Immature natural killer cell (primary cell): ENCODE measurements around the gene GPER1. TPM values are rescaled to one million over a fixed set of nuclear protein-coding genes. Genes with fewer than 3 reads are reported as not detected.

ENCODE experiments used
- DNase-seq, 3 donors: peaks; one replicate each; pipeline ENCODE4 v3.0.0; 2022; ENCODE audit warnings: mixed read lengths in 1 of 3
- H3K27ac Mint-ChIP-seq, 6 donors: one replicate each; pipeline ENCODE4 v1.8.0; 2020; ENCODE audit warnings: mixed read lengths in 6 of 6, mild to moderate bottlenecking in 5 of 6, inconsistent platforms in 4 of 6, moderate library complexity in 3 of 6
- H3K27me3 Mint-ChIP-seq, 3 donors: one replicate each; pipeline ENCODE4 v1.8.0; 2020 to 2021; ENCODE audit warnings: low read depth in 3 of 3, mild to moderate bottlenecking in 3 of 3, mixed read lengths in 3 of 3, moderate library complexity in 3 of 3, inconsistent platforms in 1 of 3
- H3K36me3 Mint-ChIP-seq, 3 donors: one replicate each; pipeline ENCODE4 v1.8.0; 2020; ENCODE audit warnings: mixed read lengths in 3 of 3, inconsistent platforms in 2 of 3, mild to moderate bottlenecking in 2 of 3
- H3K4me1 Mint-ChIP-seq, 2 donors: one replicate each; pipeline ENCODE4 v1.8.0; 2020; ENCODE audit warnings: inconsistent platforms in 2 of 2, mild to moderate bottlenecking in 2 of 2, mixed read lengths in 2 of 2, moderate library complexity in 1 of 2
- H3K4me3 Mint-ChIP-seq, 5 donors: one replicate each; pipeline ENCODE4 v1.8.0; 2020; ENCODE audit warnings: mild to moderate bottlenecking in 5 of 5, mixed read lengths in 5 of 5, inconsistent platforms in 3 of 5, moderate library complexity in 3 of 5
- H3K9me3 Mint-ChIP-seq, 6 donors: one replicate each; pipeline ENCODE4 v1.8.0; 2020; ENCODE audit warnings: mild to moderate bottlenecking in 6 of 6, mixed read lengths in 6 of 6, inconsistent platforms in 4 of 6, moderate library complexity in 3 of 6
- polyA plus RNA-seq, 3 donors: library from polyadenylated mRNA; unstranded; fragments of 300-500 nt; fragmentation: Illumina TruSeq; gene quantifications; one replicate each; pipeline ENCODE4 v1.2.3, GENCODE V29; 2021

The GPER1 gene
- polyA plus RNA-seq, 3 donors from 2014 or later = 0.14 to 0.31 TPM; not detected in 1

- H3K36me3 Mint-ChIP-seq = no peaks in the 10 kb centered on the region
- H3K27me3 Mint-ChIP-seq = peaks cover 0 to 2% (median 0%) of the 10 kb centered on the region in 3 donors
- H3K27ac Mint-ChIP-seq = no peak overlapping the region
- no peak for DNase-seq
- H3K4me1 Mint-ChIP-seq = no peaks in the 10 kb centered on the region
- no peak overlapping the region for H3K4me3 Mint-ChIP-seq
- no peaks in the 10 kb centered on the region for H3K9me3 Mint-ChIP-seq
Measured at GRCh38 chr7:1080252-1080920, 7.5 kb upstream of the GPER1 start.

- Mint-ChIP-seq H3K27ac (no peak overlapping the region), H3K4me3 (no peak overlapping the region), H3K9me3 (no peaks in the 10 kb centered on the region), H3K36me3 (no peaks in the 10 kb centered on the region), H3K4me1 (no peaks in the 10 kb centered on the region), H3K27me3 (peaks cover 0 to 2% (median 0%) of the 10 kb centered on the region in 3 donors)
- DNase-seq = no peak
Measured at GRCh38 chr7:1080921-1081255, 7.0 kb upstream of the GPER1 start.

- no peak for DNase-seq
- Mint-ChIP-seq H3K27ac (no peak overlapping the region), H3K4me3 (no peak overlapping the region), H3K9me3 (no peaks in the 10 kb centered on the region), H3K4me1 (no peaks in the 10 kb centered on the region), H3K27me3 (peaks cover 0 to 2% (median 0%) of the 10 kb centered on the region in 3 donors), H3K36me3 (no peaks in the 10 kb centered on the region)
Measured at GRCh38 chr7:1081336-1081735, 6.6 kb upstream of the GPER1 start.

GRCh38 chr7:1081931-1082401, 5.9 kb upstream of the GPER1 start:
- no peaks in the 10 kb centered on the region for H3K9me3 Mint-ChIP-seq
- no peak for DNase-seq
- peaks cover under 1 to 3% of the 10 kb centered on the region in 2 donors for H3K4me1 Mint-ChIP-seq
- H3K27ac Mint-ChIP-seq = no peak overlapping the region
- no peak overlapping the region for H3K4me3 Mint-ChIP-seq
- no peaks in the 10 kb centered on the region for H3K36me3 Mint-ChIP-seq
- peaks cover 0 to 2% (median 0%) of the 10 kb centered on the region in 3 donors for H3K27me3 Mint-ChIP-seq

GRCh38 chr7:1083729-1084657, 3.9 kb upstream of the GPER1 start:
- Mint-ChIP-seq H3K4me3 (no peak overlapping the region), H3K27ac (no peak overlapping the region)
- DNase-seq = no peak

GRCh38 chr7:1085266-1085665, 2.6 kb upstream of the GPER1 start:
- Mint-ChIP-seq H3K36me3 (no peaks in the 10 kb centered on the region), H3K9me3 (no peaks in the 10 kb centered on the region), H3K4me1 (peaks cover 6 to 10% of the 10 kb centered on the region in 2 donors), H3K27me3 (no peaks in the 10 kb centered on the region), H3K27ac (no peak overlapping the region), H3K4me3 (no peak overlapping the region)
- no peak for DNase-seq

More at GRCh38 chr7:1083729-1084657, 3.9 kb upstream of the GPER1 start:
- no peaks in the 10 kb centered on the region for H3K27me3 Mint-ChIP-seq
- H3K9me3 Mint-ChIP-seq = no peaks in the 10 kb centered on the region
- peaks cover 6 to 10% of the 10 kb centered on the region in 2 donors for H3K4me1 Mint-ChIP-seq
- H3K36me3 Mint-ChIP-seq = no peaks in the 10 kb centered on the region

GRCh38 chr7:1085910-1086421, 1.9 kb upstream of the GPER1 start:
- Mint-ChIP-seq H3K36me3 (no peaks in the 10 kb centered on the region), H3K4me1 (peaks cover 6 to 10% of the 10 kb centered on the region in 2 donors), H3K9me3 (no peaks in the 10 kb centered on the region), H3K27ac (no peak overlapping the region), H3K27me3 (no peaks in the 10 kb centered on the region), H3K4me3 (no peak overlapping the region)
- DNase-seq = no peak

GRCh38 chr7:1086588-1087464, 1.1 kb upstream of the GPER1 start:
- Mint-ChIP-seq H3K36me3 (no peaks in the 10 kb centered on the region), H3K27ac (no peak overlapping the region), H3K9me3 (no peaks in the 10 kb centered on the region), H3K27me3 (peaks cover 0 to 1% (median 0%) of the 10 kb centered on the region in 3 donors), H3K4me3 (peak overlapping the region; percentile 67 to 80 (median 70)), H3K4me1 (peaks cover 6 to 10% of the 10 kb centered on the region in 2 donors)
- DNase-seq = peak; percentile 52 to 64 (median 61)

GRCh38 chr7:1087465-1087814, 473 bp upstream of the GPER1 start:
- Mint-ChIP-seq H3K4me3 (peak overlapping the region in 4 of 5 donors; percentile 67 to 75 (median 69)), H3K27ac (no peak overlapping the region), H3K27me3 (peaks cover 0 to 1% (median 0%) of the 10 kb centered on the region in 3 donors), H3K4me1 (peaks cover 6 to 10% of the 10 kb centered on the region in 2 donors), H3K9me3 (no peaks in the 10 kb centered on the region), H3K36me3 (no peaks in the 10 kb centered on the region)
- DNase-seq = no peak

- no peak overlapping the region for H3K4me3 Mint-ChIP-seq
- H3K9me3 Mint-ChIP-seq = no peaks in the 10 kb centered on the region
- H3K4me1 Mint-ChIP-seq = peaks cover 6 to 10% of the 10 kb centered on the region in 2 donors
- peaks cover 0 to 3% (median 0%) of the 10 kb centered on the region in 3 donors for H3K27me3 Mint-ChIP-seq
- H3K36me3 Mint-ChIP-seq = no peaks in the 10 kb centered on the region
- no peak for DNase-seq
- no peak overlapping the region for H3K27ac Mint-ChIP-seq
Measured at GRCh38 chr7:1090236-1090635, 2.3 kb downstream of the GPER1 start.

- H3K27me3 Mint-ChIP-seq = peaks cover 0 to 3% (median 0%) of the 10 kb centered on the region in 3 donors
- H3K36me3 Mint-ChIP-seq = no peaks in the 10 kb centered on the region
- no peak for DNase-seq
- no peak overlapping the region for H3K4me3 Mint-ChIP-seq
- H3K27ac Mint-ChIP-seq = no peak overlapping the region
- no peaks in the 10 kb centered on the region for H3K9me3 Mint-ChIP-seq
- peaks cover 6 to 10% of the 10 kb centered on the region in 2 donors for H3K4me1 Mint-ChIP-seq
Measured at GRCh38 chr7:1090686-1091643, 3.1 kb downstream of the GPER1 start.

GRCh38 chr7:1091644-1092027, 3.7 kb downstream of the GPER1 start:
- Mint-ChIP-seq H3K36me3 (no peaks in the 10 kb centered on the region), H3K27me3 (peaks cover 0 to 3% (median 0%) of the 10 kb centered on the region in 3 donors), H3K9me3 (no peaks in the 10 kb centered on the region), H3K27ac (no peak overlapping the region), H3K4me1 (peaks cover 6 to 10% of the 10 kb centered on the region in 2 donors), H3K4me3 (no peak overlapping the region)
- no peak for DNase-seq
